ENCODE data around the gene CTSS.

Gene CTSS

DNA sequence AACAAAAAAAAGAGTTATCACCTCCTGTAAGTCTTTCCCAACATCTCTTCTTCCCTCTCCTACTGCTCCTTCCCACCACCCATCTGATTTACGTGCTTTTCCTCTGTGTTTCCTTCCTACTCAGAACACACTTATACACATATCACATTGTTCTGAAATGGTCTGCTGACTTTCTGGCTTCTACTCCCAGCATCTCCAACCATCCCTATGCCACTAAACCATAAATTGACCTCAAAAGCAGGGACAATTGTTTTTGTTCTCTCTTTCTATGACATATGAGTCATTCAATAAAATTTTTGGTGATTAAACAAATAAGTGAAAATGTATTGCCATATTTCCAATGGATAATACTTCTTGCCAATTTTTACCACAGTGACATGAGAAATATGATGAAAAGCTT is 76.8 kb downstream of the CTSS start:
- TF ChIP-seq GATA3 (IDR thresholded peaks at IDR 0.05; ENCODE audit: low read depth, low read length): no peak
- no peak for TF ChIP-seq GATA2 (IDR thresholded peaks at IDR 0.05; ENCODE audit: low read depth, low read length)

GRCh38 chr1:150686275-150686674 is 79.3 kb downstream of the CTSS start:
- TF ChIP-seq GATA3 (IDR thresholded peaks at IDR 0.05; ENCODE audit: low read depth, low read length) (no peak), GATA2 (IDR thresholded peaks at IDR 0.05; ENCODE audit: low read depth, low read length) (no peak)

DNA sequence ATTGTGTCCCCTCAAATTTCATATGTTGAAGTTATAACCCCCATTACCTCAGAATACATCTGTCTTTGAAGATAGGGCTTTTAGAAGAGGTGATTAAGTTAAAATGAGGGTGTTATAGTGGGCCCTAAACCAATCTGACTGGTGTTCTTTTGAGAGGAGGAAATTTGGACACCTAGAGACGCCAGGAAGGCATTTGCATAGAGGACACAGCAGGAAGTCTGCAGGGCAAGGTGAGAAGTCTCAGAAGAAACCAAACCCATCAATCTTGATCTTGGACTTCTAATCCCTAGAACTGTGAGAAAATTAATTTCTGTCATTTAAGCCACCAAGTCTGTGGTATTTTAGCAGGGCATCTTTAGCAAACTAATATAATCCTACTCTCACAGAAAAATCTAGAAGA is 81.7 kb downstream of the CTSS start:
- TF ChIP-seq GATA2 (IDR thresholded peaks at IDR 0.05; ENCODE audit: low read depth, low read length) (no peak), GATA3 (IDR thresholded peaks at IDR 0.05; ENCODE audit: low read depth, low read length) (no peak)
